ENCODE measurements around the gene CMTM6. TPM values are rescaled to one million over a fixed set of nuclear protein-coding genes. Genes with fewer than 3 reads are reported as not detected.

Gene CMTM6
- total and polyA plus RNA-seq, 2 of the 8 experiments (the other 6 are each of a cell fraction or from before 2014, with no cell fraction given) = 24.0 to 51.5 TPM

DNA sequence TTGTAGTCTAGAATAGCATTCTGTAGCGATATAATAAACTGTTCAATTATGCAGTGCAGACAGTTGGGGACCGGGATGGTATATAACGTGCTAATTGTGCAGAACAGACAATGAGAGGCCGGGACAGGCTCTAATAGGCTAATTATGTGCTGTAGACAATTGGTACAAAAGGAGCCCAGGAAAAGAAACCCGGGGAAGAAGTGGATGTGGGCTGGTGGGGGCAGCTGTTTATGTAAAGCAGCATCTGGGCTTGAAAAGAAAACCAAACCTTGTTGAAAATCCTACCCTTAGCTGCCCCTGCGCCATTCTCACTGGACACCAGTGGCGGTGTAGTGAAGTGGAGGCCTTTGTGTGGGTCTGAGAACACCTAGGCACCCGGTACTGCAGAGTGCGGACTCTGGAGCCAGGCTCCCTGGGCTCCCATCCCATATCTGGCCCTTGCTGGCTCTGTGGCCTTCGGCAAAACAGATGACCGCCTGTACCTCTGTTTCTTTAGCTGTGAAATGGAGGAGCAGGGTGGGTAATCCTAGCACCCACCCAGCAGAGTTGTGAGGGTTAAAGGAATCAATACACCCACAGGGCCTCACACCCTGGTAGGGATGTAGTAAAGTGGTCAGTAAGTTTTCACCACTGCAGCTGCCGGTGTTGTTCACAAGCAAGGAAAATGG, 51.5 kb downstream of the CMTM6 start:
- H3K4me3 ChIP-seq (ENCODE audit: extremely low read depth in 1 of 4, insufficient read depth in 2 of 4, low read depth in 3 of 4, low read length in 4 of 4) = no peak overlapping the region
- DNase-seq (ENCODE audit: low read depth in 1 of 2, low spot score in 2 of 2) = no peak
- H4K5ac ChIP-seq (ENCODE audit: insufficient read length, low read depth, low read length) = no peak overlapping the region
- no peak overlapping the region for H2BK5ac ChIP-seq (ENCODE audit: low read depth, low read length)
- no peak overlapping the region for H3K18ac ChIP-seq (ENCODE audit: extremely low read depth, low read length)
- H3K27me3 ChIP-seq (replicated peaks in 1 of 4; ENCODE audit: control insufficient read depth in 3 of 4, extremely low read depth in 1 of 4, insufficient read depth in 3 of 4, low read length in 3 of 4) = no peaks in the 10 kb centered on the region
- no peaks in the 10 kb centered on the region for H4K20me1 ChIP-seq (replicated peaks in 1 of 2; ENCODE audit: control insufficient read depth in 1 of 2, insufficient read depth in 2 of 2, low read length in 2 of 2)
- no peak overlapping the region for H3K4ac ChIP-seq (replicated peaks; ENCODE audit: insufficient read length, low read depth, low read length)
- no peak overlapping the region for H2BK15ac ChIP-seq (ENCODE audit: low read length)
- no peak overlapping the region for H3K9ac ChIP-seq (replicated peaks in 1 of 4; ENCODE audit: extremely low read depth in 1 of 4, low read depth in 3 of 4, low read length in 3 of 4)
- no peak for FAIRE-seq
- CTCF ChIA-PET (ENCODE audit: partially characterized antibody) = interaction anchor here (0.5 to 4.3 kb wide), 6 partner anchors 17 to 275 kb away, joined by 3 to 32 read pairs (median 4); no protein-coding TSS in a partner anchor
- WGBS, 2 experiments (ENCODE audit: extremely low coverage in 1 of 2, insufficient coverage in 1 of 2, insufficient read length in 1 of 2, insufficient replicate concordance in 2 of 2, low coverage in 1 of 2, low lambda C conversion rate in 2 of 2, missing lambda C conversion rate in 1 of 2) = 93% methylated on average over 12 of the region's 12 CpGs; no CpG with 5 or more reads in 1 of the 2 experiments
- H2AK5ac ChIP-seq (ENCODE audit: low read depth, low read length) = no peak overlapping the region
- no peaks in the 10 kb centered on the region for H3K79me1 ChIP-seq (ENCODE audit: low read depth, low read length)
- H3K23me2 ChIP-seq (ENCODE audit: low read depth, low read length) = no peaks in the 10 kb centered on the region
- no peaks in the 10 kb centered on the region for H3K9me3 ChIP-seq (ENCODE audit: insufficient read depth in 2 of 2, low read depth in 1 of 2, low read length in 1 of 2)
- H3K56ac ChIP-seq (replicated peaks; ENCODE audit: insufficient read length, low read depth, low read length) = no peak overlapping the region
- no peak overlapping the region for H3K14ac ChIP-seq (ENCODE audit: insufficient read length)
- no peak overlapping the region for H4K91ac ChIP-seq (replicated peaks; ENCODE audit: insufficient read length, low read length)
- no peaks in the 10 kb centered on the region for H3K79me2 ChIP-seq (ENCODE audit: control insufficient read depth in 1 of 2, insufficient read depth in 2 of 2, low read length in 2 of 2)
- no peak overlapping the region for H4K8ac ChIP-seq (ENCODE audit: extremely low read depth, insufficient read depth, low read length)
- no peak overlapping the region for H2BK20ac ChIP-seq (ENCODE audit: low read length)
- no peak overlapping the region for H3K4me2 ChIP-seq (ENCODE audit: insufficient read depth in 1 of 2, low read depth in 2 of 2, low read length in 2 of 2)
- H3K27ac ChIP-seq (ENCODE audit: low read depth, low read length) = no peak overlapping the region
- H3K4me1 ChIP-seq (replicated peaks in 1 of 4; ENCODE audit: control insufficient read depth in 3 of 4, insufficient read depth in 4 of 4, low read length in 3 of 4) = peaks cover 0 to 11% (median 8%) of the 10 kb centered on the region in 4 experiments; a peak in 4 of 7 replicates
- H3K36me3 ChIP-seq (ENCODE audit: control insufficient read depth in 2 of 4, insufficient read depth in 4 of 4, low read length in 3 of 4) = peaks cover 0 to 4% (median 0%) of the 10 kb centered on the region in 4 experiments; a peak in 1 of 8 replicates
- H2BK12ac ChIP-seq (ENCODE audit: low read depth, low read length) = no peak overlapping the region; the same call in 1 of the 2 replicates
- POLR2A ChIA-PET (ENCODE audit: partially characterized antibody) = no interaction called here
- no peak overlapping the region for H2BK120ac ChIP-seq (replicated peaks; ENCODE audit: low read depth, low read length)
- H2AFZ ChIP-seq (ENCODE audit: low read length) = no peak overlapping the region
- H3K23ac ChIP-seq (ENCODE audit: insufficient read length) = no peak overlapping the region

All from H1 (cell line).